ENCODE measurements around the gene SNX8.
A peak's percentile ranks its signal among the peaks of the same experiment; 100 is the strongest.

SNX8 gene

DNA sequence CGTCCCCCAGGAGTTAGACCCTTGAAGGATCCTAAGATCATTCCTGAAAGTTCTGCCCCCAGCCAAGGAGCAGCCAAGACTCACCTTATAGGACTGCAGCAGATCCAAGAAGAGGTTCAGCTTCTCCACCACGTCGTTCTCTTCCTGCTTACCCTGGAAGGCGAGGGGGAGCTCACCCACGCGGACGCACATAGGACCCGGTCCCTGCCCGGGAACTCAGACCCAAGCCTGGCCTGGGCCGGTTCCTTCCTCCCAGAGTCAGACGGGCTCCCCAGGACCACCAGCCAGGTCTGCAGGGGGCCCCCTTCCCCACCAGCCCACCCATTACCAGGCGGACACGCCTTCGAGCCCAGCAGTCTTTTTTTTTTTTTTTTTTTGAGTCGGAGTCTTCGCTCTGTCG, 56.6 kb downstream of the SNX8 start:
- no peak overlapping the region for H3K4me3 ChIP-seq (ENCODE audit: low read depth, low read length)
- DNase-seq (ENCODE audit: low read depth, low spot score) = no peak
- in situ Hi-C loops (cut with HindIII; ENCODE audit: low sequenced_read_pairs) = no loop called here
- TF ChIP-seq, protein P1, sequence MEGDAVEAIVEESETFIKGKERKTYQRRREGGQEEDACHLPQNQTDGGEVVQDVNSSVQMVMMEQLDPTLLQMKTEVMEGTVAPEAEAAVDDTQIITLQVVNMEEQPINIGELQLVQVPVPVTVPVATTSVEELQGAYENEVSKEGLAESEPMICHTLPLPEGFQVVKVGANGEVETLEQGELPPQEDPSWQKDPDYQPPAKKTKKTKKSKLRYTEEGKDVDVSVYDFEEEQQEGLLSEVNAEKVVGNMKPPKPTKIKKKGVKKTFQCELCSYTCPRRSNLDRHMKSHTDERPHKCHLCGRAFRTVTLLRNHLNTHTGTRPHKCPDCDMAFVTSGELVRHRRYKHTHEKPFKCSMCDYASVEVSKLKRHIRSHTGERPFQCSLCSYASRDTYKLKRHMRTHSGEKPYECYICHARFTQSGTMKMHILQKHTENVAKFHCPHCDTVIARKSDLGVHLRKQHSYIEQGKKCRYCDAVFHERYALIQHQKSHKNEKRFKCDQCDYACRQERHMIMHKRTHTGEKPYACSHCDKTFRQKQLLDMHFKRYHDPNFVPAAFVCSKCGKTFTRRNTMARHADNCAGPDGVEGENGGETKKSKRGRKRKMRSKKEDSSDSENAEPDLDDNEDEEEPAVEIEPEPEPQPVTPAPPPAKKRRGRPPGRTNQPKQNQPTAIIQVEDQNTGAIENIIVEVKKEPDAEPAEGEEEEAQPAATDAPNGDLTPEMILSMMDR (IDR thresholded peaks at IDR 0.05; ENCODE audit: low read depth, low read length) = no peak

DNA sequence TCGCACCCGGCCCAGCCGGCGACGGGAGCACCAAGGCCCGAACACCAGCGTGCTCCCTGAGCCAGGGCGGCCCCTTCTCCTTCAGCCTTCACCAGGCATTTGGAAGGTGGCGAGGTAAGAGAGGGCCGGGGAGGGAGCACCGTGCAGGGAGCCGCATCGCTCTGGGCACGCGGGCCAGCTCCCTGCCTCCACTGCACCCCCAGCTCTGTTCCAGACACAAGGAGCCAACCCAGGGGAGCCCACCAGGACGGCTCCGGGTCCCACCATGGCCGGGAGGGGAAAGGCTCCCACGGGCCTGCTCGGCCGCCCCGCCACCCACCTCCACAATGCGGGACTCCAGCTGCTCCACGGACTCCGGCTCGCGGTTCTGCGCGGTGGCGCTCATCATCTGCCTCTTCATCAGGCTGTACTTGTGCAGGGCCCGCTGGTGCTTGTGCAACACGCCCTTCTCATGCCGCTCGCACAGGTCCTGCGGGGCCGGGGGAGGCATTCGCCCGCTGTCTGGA, 57.1 kb downstream of the SNX8 start:
- no peak overlapping the region for H3K4me3 ChIP-seq (ENCODE audit: low read depth, low read length)
- DNase-seq (ENCODE audit: low read depth, low spot score) = no peak
- in situ Hi-C loops (cut with HindIII; ENCODE audit: low sequenced_read_pairs) = no loop called here
- TF ChIP-seq, protein P1 (IDR thresholded peaks at IDR 0.05; ENCODE audit: low read depth, low read length) = no peak

DNA sequence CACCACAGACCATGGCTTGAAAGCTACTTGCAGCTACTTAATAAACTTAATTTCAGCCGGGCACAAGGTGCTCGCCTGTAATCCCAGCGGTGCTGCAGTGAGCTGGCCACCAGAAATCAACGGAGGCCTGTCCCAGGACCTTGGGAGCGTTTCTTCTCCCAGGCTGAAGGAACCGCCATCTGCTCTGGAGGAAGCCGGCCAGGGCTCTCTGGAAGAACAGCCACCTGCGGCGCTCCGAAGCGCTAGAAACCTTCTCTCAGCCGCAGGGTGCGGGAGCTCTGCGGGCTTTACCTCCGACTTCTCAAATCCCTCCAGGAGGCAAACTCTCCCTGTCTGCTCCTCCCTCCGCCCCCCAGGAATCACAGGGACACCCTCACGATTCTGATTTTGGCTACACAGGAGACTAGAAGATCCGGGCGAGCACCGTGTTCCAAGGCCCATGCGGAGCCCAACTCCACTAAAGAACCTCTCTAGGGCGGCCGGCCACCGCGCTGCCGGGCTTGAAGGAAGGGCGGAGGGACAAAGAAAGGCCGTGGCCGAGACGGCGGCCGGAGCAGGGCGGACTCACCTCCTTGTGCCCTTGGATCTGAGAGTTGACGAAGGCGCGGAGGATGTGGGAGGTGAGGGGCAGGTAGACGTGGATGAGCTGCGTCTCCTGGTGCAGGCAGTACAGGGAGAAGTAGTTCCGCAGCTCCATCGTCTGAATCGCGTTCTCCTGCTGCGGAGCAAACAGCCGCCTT, 57.8 kb downstream of the SNX8 start:
- DNase-seq (ENCODE audit: low read depth, low spot score) = no peak

DNA sequence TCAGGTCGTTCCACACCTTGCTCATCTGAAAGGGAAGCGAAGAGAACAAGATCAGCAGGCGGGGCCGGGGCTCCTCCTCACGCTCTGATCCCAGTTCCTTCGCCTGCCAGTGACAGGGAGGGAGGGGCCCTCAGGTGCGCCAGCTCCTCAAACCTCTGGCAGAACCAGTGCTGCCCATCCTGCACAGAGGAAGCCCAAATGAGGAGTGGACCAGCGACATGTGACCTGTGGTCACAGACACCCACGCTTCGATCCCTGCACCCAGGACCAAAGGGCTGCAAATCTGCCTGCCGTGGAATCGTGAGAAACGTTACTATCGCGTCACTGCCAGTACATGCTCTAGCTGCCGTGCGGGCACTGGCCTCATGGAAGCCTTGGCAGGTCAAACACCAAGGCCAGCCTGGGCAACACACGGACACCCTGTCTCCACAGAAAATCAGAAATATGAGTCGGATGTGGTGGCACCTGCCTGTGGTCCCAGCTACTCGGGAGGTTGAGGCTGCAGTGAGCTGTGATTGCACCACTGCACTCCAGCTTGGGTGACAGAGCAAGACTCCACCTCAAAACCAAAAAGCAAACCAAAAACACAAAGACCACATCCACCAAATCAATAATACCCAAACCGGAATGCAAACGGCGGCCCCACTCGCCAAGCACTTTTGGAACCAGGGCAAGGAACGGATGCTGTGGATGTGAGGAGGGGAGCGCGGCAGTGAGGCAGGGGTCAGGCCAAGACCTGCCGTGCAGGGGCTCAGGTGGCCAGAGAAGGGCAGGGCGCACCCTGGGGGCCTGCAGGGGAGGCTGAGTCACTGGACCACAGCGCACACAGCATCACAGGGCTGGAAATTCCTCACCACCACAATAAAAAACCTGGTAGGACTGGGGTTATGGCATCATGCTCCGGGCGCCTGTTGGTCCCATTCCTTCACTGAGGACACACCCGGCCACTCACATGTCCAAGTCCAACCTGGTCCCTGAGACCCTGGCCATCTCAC, 58.8 kb downstream of the SNX8 start:
- peak; percentile 68 for DNase-seq (ENCODE audit: low read depth, low spot score)
- in situ Hi-C loops (cut with HindIII; ENCODE audit: low sequenced_read_pairs) = no loop called here
- TF ChIP-seq, protein P1 (IDR thresholded peaks at IDR 0.05; ENCODE audit: low read depth, low read length) = no peak
- H3K4me3 ChIP-seq (ENCODE audit: low read depth, low read length) = no peak overlapping the region

More for the DNA sequence above, 57.8 kb downstream of the SNX8 start:
- in situ Hi-C loops (cut with HindIII; ENCODE audit: low sequenced_read_pairs) = no loop called here
- TF ChIP-seq, protein P1 (IDR thresholded peaks at IDR 0.05; ENCODE audit: low read depth, low read length) = no peak
- H3K4me3 ChIP-seq (ENCODE audit: low read depth, low read length) = no peak overlapping the region

DNA sequence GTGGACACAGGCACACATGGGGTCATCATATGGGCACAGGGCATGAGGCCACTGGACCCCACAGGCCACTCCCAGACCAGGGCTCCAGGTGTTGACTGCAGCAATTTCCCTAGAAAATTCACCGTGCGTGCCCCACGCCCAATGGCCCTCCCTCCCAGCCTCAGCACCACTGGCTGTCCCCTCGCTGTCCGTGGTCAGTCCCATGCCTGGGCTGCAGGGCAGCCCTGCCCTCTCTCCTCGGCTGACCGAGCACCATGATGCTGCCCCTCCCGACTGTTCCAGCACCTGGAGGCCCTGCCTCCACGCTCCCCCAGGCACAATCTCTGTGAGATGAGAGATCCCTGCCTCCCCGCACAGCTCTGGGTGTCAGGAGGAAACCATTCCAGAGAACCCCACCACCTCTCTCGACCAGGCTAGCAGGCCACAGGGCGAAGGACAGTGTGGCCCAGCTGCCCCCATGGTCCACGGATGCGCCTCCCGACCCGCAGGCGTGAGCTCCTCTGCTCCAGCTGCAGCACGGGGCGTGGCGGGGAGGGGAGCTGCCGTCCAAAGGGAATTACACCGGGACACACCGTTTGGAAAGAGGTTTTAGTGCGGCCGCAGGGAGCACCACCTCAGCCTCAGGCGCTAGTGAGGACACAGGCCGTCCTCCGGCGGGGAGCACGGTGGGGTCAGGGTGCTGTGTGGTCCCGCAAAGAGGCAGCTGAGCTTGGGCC, 59.7 kb downstream of the SNX8 start:
- DNase-seq (ENCODE audit: low read depth, low spot score) = no peak
- in situ Hi-C loops (cut with HindIII; ENCODE audit: low sequenced_read_pairs) = no loop called here
- H3K4me3 ChIP-seq (ENCODE audit: low read depth, low read length) = no peak overlapping the region
- TF ChIP-seq, protein P1 (IDR thresholded peaks at IDR 0.05; ENCODE audit: low read depth, low read length) = no peak

All from astrocyte of the spinal cord (primary cell).